ENCODE data around the gene ADGRG3.

Gene ADGRG3

GRCh38 chr16:57668263-57668571 lies at the start of gene ADGRG3:
Gene ADGRG3 (plus strand): TSS chr16:57668306. CDS start chr16:57668348, 42 bp downstream.
- no peak for DNase-seq (ENCODE audit: low read depth)

GRCh38 chr16:57619133-57619605 lies 48.9 kb upstream of the ADGRG3 start:
- no peak for DNase-seq (ENCODE audit: low read depth)

GRCh38 chr16:57619606-57620334 lies 48.3 kb upstream of the ADGRG3 start:
- no peak for DNase-seq (ENCODE audit: low read depth)

- no peak for DNase-seq (ENCODE audit: low read depth)
These were observed 47.5 kb upstream of the ADGRG3 start for GRCh38 chr16:57620335-57621231.

GRCh38 chr16:57621521-57622271 lies 46.4 kb upstream of the ADGRG3 start:
- no peak for DNase-seq (ENCODE audit: low read depth)

GRCh38 chr16:57622361-57623250 lies 45.5 kb upstream of the ADGRG3 start:
- DNase-seq (ENCODE audit: low read depth), result no peak

- DNase-seq (ENCODE audit: low read depth), result peak; percentile 80
These were observed 44.7 kb upstream of the ADGRG3 start for GRCh38 chr16:57623251-57624043.

GRCh38 chr16:57624044-57624688 lies 43.9 kb upstream of the ADGRG3 start:
- no peak for DNase-seq (ENCODE audit: low read depth)

GRCh38 chr16:57624806-57625500 lies 43.2 kb upstream of the ADGRG3 start:
- DNase-seq (ENCODE audit: low read depth), result no peak

- DNase-seq (ENCODE audit: low read depth), result no peak
These were observed 41.5 kb upstream of the ADGRG3 start for GRCh38 chr16:57626420-57627170.

- peak; percentile 98 for DNase-seq (ENCODE audit: low read depth)
These were observed 40.8 kb upstream of the ADGRG3 start for GRCh38 chr16:57627184-57627871.

- DNase-seq (ENCODE audit: low read depth), result peak; percentile 99
These were observed 39.9 kb upstream of the ADGRG3 start, which contains the start of gene ADGRG1 for GRCh38 chr16:57628008-57628781. Gene ADGRG1 (plus strand): TSS chr16:57628630. CDS start chr16:57650288, 21,658 bp downstream.

- DNase-seq (ENCODE audit: low read depth), result peak; percentile 37
These were observed 39.3 kb upstream of the ADGRG3 start for GRCh38 chr16:57628783-57629293.

- no peak for DNase-seq (ENCODE audit: low read depth)
These were observed 38.3 kb upstream of the ADGRG3 start for GRCh38 chr16:57629516-57630406.

GRCh38 chr16:57630407-57630797 lies 37.7 kb upstream of the ADGRG3 start:
- no peak for DNase-seq (ENCODE audit: low read depth)
